Cardiac fibroblast (primary cell): ENCODE results near the gene TBX4.
A peak's percentile ranks its signal among the peaks of the same experiment; 100 is the strongest.

Source experiments
- DNase-seq, 2 donors: peaks; one replicate each; pipeline versions ENCODE4 v3.0.0 to v3.0.0-alpha.2; 2010; ENCODE audit warnings: low read depth in 2 of 2
- H3K4me3 ChIP-seq, 2 donors: replicated peaks in 1 of 2; 1 replicate in 1 of 2; 2 replicates in 1 of 2; pipeline ENCODE4 v1.5.1; 2011; ENCODE audit warnings: low read depth in 2 of 2, low read length in 2 of 2, mild to moderate bottlenecking in 2 of 2, moderate library complexity in 1 of 2
- CTCF ChIP-seq: IDR thresholded peaks from one replicate; pipeline ENCODE4 v1.5.1; 2011; ENCODE audit warnings: low read depth, mild to moderate bottlenecking, low read length, inconsistent platforms

The TBX4 gene

DNA sequence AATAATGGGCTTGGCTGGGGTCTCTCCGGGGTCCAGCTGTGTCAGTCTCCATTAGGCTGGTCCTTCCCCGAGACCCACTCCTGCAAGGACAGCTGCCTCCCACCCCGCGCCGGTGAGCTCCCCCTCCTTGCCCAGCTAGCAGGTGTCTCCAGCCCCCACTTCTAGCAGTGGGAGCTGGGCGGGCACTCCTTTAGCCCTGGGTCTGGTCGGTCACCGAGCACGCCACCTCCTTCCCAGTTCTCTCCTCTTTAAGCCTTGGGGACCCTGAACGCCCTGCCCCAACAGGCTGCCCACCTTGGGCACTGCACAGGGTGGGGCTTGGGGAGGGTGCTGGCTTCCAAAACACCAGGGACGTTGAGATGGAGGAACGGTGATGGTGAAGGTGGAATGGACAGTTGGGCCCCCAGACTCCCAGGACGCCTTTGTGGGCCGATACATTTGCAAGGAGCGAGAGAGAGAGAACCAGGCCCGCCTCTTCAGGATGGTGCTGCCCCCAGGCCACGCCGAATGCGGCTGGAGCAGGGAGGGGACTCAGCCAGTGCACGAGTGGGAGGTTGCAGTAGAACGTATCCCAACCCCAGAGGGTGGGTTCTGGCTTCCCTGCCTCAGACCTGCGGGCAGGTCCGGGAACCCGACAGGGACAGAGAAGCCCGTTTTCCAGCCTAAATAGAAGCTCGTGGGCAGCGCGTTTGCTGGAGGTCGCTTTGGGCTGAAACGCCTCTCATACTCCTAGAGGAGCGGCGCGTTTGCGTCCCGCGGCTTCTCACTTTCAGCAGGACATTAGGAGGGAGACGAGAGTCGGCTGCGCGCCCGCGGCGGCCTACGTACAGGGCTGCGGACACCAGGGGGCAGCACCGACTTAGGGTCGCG is 41.8 kb upstream of the TBX4 start:
- peak; percentile 65 to 84 for DNase-seq
- no peak overlapping the region for H3K4me3 ChIP-seq
- peak; percentile 51 for TF ChIP-seq CTCF

GRCh38 chr17:61411011-61411260 is 41.3 kb upstream of the TBX4 start:
- no peak for TF ChIP-seq CTCF
- H3K4me3 ChIP-seq, result peak overlapping the region in 1 of 2 donors; percentile 63
- no peak for DNase-seq

GRCh38 chr17:61411261-61412142 is 40.7 kb upstream of the TBX4 start:
- no peak for TF ChIP-seq CTCF
- peak; percentile 51 to 76 for DNase-seq
- H3K4me3 ChIP-seq, result peak overlapping the region; percentile 46 to 63

- DNase-seq, result peak; percentile 83 to 84
- TF ChIP-seq CTCF, result peak; percentile 81
- peak overlapping the region; percentile 46 to 63 for H3K4me3 ChIP-seq
These were observed 39.9 kb upstream of the TBX4 start for GRCh38 chr17:61412143-61412859.

GRCh38 chr17:61412860-61413660 is 39.2 kb upstream of the TBX4 start:
- peak overlapping the region; percentile 46 to 63 for H3K4me3 ChIP-seq
- no peak for TF ChIP-seq CTCF
- peak in 1 of 2 donors; percentile 16 for DNase-seq

GRCh38 chr17:61413661-61414126 is 38.5 kb upstream of the TBX4 start:
- no peak for DNase-seq
- H3K4me3 ChIP-seq, result peak overlapping the region in 1 of 2 donors; percentile 63
- TF ChIP-seq CTCF, result no peak
